ENCODE measurements around the gene TPRA1. TPM values are rescaled to one million over a fixed set of nuclear protein-coding genes. Genes with fewer than 3 reads are reported as not detected.
A peak's percentile ranks its signal among the peaks of the same experiment; 100 is the strongest.

TPRA1 gene
- polyA plus RNA-seq, 3 donors: 20.2 to 29.4 (median 23.4) TPM

DNA sequence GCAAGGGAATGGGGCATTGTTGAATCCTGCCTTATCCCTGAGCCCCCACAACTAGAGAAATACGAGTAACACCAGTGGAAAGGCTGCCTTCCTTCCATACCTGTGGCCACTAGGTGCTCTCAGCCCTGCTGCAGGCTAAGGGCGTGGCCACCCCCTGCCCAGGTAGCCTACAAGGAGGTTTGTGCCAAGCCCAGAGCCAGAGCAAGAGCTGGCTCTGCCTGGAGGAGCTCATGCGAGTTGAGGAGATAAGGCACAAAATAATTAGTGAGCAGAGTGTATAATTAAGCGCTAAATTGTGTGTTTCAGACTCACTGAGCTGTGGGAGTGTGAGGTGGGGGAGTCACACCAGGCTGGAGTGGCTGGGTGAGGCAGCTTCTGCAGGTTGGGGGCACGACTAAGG lies 49.2 kb downstream of the TPRA1 start:
- intact Hi-C loops (cut with micrococcal nuclease): loop anchor here (10.0 kb wide), 2 partner anchors 787 to 857 kb away; no protein-coding TSS in a partner anchor
- no peaks in the 10 kb centered on the region for H3K79me2 ChIP-seq (ENCODE audit: insufficient read depth, low read length)
- no peak overlapping the region for H3K9ac ChIP-seq (ENCODE audit: insufficient read depth, low read length, poor library complexity, severe bottlenecking)
- DNase-seq: no peak
- no peaks in the 10 kb centered on the region for H3K36me3 ChIP-seq (replicated peaks in 1 of 2; ENCODE audit: control insufficient read depth in 1 of 2, insufficient read depth in 2 of 2, low read length in 2 of 2)
- WGBS (ENCODE audit: insufficient coverage): 80% methylated on average over 3 of the region's 5 CpGs
- H3K4me3 ChIP-seq (replicated peaks in 1 of 3; ENCODE audit: low read depth in 2 of 3, low read length in 3 of 3): no peak overlapping the region
- Mint-ChIP-seq H3K27ac (peak overlapping the region in 1 of 7 donors; percentile 31), H3K4me3 (no peak overlapping the region), H3K9me3 (no peaks in the 10 kb centered on the region), H3K27me3 (ENCODE audit: low read depth in 3 of 3) (peaks cover 12 to 20% (median 15%) of the 10 kb centered on the region in 3 donors), H3K4me1 (no peaks in the 10 kb centered on the region), H3K36me3 (no peaks in the 10 kb centered on the region)
- H3K4me2 ChIP-seq (replicated peaks; ENCODE audit: extremely low read depth, low read length, poor library complexity, severe bottlenecking): no peak overlapping the region
- H3K4me1 ChIP-seq (ENCODE audit: control insufficient read depth in 1 of 2, insufficient read depth in 2 of 2, low read length in 2 of 2): no peaks in the 10 kb centered on the region
- no peaks in the 10 kb centered on the region for H3K27me3 ChIP-seq (ENCODE audit: control insufficient read depth in 2 of 2, insufficient read depth in 2 of 2, low read length in 2 of 2)
- TF ChIP-seq, protein P1, sequence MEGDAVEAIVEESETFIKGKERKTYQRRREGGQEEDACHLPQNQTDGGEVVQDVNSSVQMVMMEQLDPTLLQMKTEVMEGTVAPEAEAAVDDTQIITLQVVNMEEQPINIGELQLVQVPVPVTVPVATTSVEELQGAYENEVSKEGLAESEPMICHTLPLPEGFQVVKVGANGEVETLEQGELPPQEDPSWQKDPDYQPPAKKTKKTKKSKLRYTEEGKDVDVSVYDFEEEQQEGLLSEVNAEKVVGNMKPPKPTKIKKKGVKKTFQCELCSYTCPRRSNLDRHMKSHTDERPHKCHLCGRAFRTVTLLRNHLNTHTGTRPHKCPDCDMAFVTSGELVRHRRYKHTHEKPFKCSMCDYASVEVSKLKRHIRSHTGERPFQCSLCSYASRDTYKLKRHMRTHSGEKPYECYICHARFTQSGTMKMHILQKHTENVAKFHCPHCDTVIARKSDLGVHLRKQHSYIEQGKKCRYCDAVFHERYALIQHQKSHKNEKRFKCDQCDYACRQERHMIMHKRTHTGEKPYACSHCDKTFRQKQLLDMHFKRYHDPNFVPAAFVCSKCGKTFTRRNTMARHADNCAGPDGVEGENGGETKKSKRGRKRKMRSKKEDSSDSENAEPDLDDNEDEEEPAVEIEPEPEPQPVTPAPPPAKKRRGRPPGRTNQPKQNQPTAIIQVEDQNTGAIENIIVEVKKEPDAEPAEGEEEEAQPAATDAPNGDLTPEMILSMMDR (IDR thresholded peaks at IDR 0.05): no peak
- H4K20me1 ChIP-seq (ENCODE audit: insufficient read depth, low read length): no peaks in the 10 kb centered on the region
- no peak overlapping the region for H3K27ac ChIP-seq (ENCODE audit: low read depth in 1 of 2, low read length in 2 of 2)
- no peaks in the 10 kb centered on the region for H3K9me3 ChIP-seq (replicated peaks in 1 of 2; ENCODE audit: control insufficient read depth in 1 of 2, insufficient read depth in 1 of 2, low read length in 2 of 2)
- H2AFZ ChIP-seq (ENCODE audit: insufficient read depth, low read depth, low read length, poor library complexity, severe bottlenecking): no peak overlapping the region

DNA sequence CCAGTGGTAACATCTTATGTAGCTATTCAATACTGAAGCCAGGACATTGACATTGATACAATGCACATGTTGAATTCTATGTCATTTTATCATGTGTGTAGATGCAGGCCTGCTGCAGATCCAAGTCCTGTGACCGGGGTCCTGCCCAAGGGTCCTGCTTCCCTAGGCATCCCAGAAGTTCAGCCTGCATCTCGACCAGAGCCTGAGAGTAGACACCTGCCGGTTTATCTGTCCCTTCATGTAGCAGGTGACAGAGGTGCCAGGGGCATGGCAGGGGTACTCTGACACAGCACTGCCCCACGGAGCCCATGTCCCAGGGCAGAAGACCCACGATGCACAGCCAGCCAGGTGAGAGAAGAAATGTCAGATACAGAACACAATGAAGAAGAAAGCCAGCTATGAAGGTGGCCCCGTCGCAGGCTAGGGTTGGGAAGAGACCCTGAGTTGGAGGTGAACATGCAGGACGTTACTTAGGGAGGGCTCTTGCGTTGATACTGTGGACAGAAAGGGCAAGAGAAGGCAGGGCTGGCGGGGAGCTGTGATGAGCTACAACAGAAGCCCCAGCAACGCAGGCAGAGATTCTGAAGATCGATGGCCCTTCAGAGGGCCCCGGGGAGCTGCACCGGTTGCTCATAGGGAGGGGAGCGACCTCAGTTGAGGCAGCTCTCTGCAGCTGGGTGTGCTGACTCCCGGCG lies 51.0 kb downstream of the TPRA1 start:
- WGBS (ENCODE audit: insufficient coverage): 85% methylated on average over 17 of the region's 17 CpGs
- Mint-ChIP-seq H3K4me1 (no peaks in the 10 kb centered on the region), H3K36me3 (no peaks in the 10 kb centered on the region), H3K9me3 (no peaks in the 10 kb centered on the region), H3K4me3 (no peak overlapping the region), H3K27ac (no peak overlapping the region), H3K27me3 (ENCODE audit: low read depth in 3 of 3) (peaks cover 12 to 19% (median 15%) of the 10 kb centered on the region in 3 donors)
- intact Hi-C loops (cut with micrococcal nuclease): loop anchor here (10.0 kb wide), 2 partner anchors 785 to 855 kb away; no protein-coding TSS in a partner anchor
- H3K9me3 ChIP-seq (replicated peaks in 1 of 2; ENCODE audit: control insufficient read depth in 1 of 2, insufficient read depth in 1 of 2, low read length in 2 of 2): no peaks in the 10 kb centered on the region
- no peak overlapping the region for H3K9ac ChIP-seq (ENCODE audit: insufficient read depth, low read length, poor library complexity, severe bottlenecking)
- TF ChIP-seq, protein P1 (IDR thresholded peaks at IDR 0.05): no peak
- H4K20me1 ChIP-seq (ENCODE audit: insufficient read depth, low read length): no peaks in the 10 kb centered on the region
- H3K4me2 ChIP-seq (replicated peaks; ENCODE audit: extremely low read depth, low read length, poor library complexity, severe bottlenecking): no peak overlapping the region
- no peaks in the 10 kb centered on the region for H3K36me3 ChIP-seq (replicated peaks in 1 of 2; ENCODE audit: control insufficient read depth in 1 of 2, insufficient read depth in 2 of 2, low read length in 2 of 2)
- no peak overlapping the region for H3K4me3 ChIP-seq (replicated peaks in 1 of 3; ENCODE audit: low read depth in 2 of 3, low read length in 3 of 3)
- no peak overlapping the region for H3K27ac ChIP-seq (ENCODE audit: low read depth in 1 of 2, low read length in 2 of 2)
- no peak for DNase-seq
- H3K79me2 ChIP-seq (ENCODE audit: insufficient read depth, low read length): no peaks in the 10 kb centered on the region
- H3K27me3 ChIP-seq (ENCODE audit: control insufficient read depth in 2 of 2, insufficient read depth in 2 of 2, low read length in 2 of 2): no peaks in the 10 kb centered on the region
- no peak overlapping the region for H2AFZ ChIP-seq (ENCODE audit: insufficient read depth, low read depth, low read length, poor library complexity, severe bottlenecking)
- H3K4me1 ChIP-seq (ENCODE audit: control insufficient read depth in 1 of 2, insufficient read depth in 2 of 2, low read length in 2 of 2): no peaks in the 10 kb centered on the region
